DMS53 treated with DMSO at 0.1 percent for 48 hours (cell line): ENCODE results near the gene C1QL2.

ENCODE experiments used
- DNase-seq: peaks from one replicate; lab custom pipeline; 2025; ENCODE audit not compliant: unreplicated experiment; lab: John Stamatoyannopoulos, UW

Gene C1QL2

GRCh38 chr2:119109866-119110265 is 48.7 kb downstream of the C1QL2 start:
- no peak for DNase-seq

- DNase-seq, result no peak
Observed at GRCh38 chr2:119108186-119108585, 50.4 kb downstream of the C1QL2 start.

GRCh38 chr2:119106301-119106897 is 52.2 kb downstream of the C1QL2 start:
- no peak for DNase-seq
